ENCODE results near the gene MFRP.

Gene MFRP

GRCh38 chr11:119318240-119319135, 28.0 kb downstream of the MFRP start:
- DNase-seq (ENCODE audit: low spot score), result no peak

GRCh38 chr11:119317592-119318239, 28.8 kb downstream of the MFRP start:
- DNase-seq (ENCODE audit: low spot score), result no peak

GRCh38 chr11:119316729-119317591, 29.5 kb downstream of the MFRP start, which contains the start of gene MCAM:
TSS of gene MCAM (minus strand) at chr11:119317130. CDS start at chr11:119317101, 29 bp downstream.
- DNase-seq (ENCODE audit: low spot score), result no peak

- peak; percentile 90 for DNase-seq (ENCODE audit: low spot score)
Observed at GRCh38 chr11:119316016-119316728, 30.3 kb downstream of the MFRP start.

- DNase-seq (ENCODE audit: low spot score), result peak; percentile 75
Observed at GRCh38 chr11:119315131-119316015, 31.1 kb downstream of the MFRP start.

- no peak for DNase-seq (ENCODE audit: low spot score)
Observed at GRCh38 chr11:119314726-119315125, 31.8 kb downstream of the MFRP start.

- no peak for DNase-seq (ENCODE audit: low spot score)
Observed at GRCh38 chr11:119310682-119311052, 35.8 kb downstream of the MFRP start.

GRCh38 chr11:119309953-119310681, 36.4 kb downstream of the MFRP start:
- no peak for DNase-seq (ENCODE audit: low spot score)

- no peak for DNase-seq (ENCODE audit: low spot score)
Observed at GRCh38 chr11:119309411-119309810, 37.1 kb downstream of the MFRP start.

- DNase-seq (ENCODE audit: low spot score), result no peak
Observed at GRCh38 chr11:119307974-119308373, 38.5 kb downstream of the MFRP start.

- no peak for DNase-seq (ENCODE audit: low spot score)
Observed at GRCh38 chr11:119307219-119307618, 39.3 kb downstream of the MFRP start.

GRCh38 chr11:119306373-119306890, 40.1 kb downstream of the MFRP start:
- no peak for DNase-seq (ENCODE audit: low spot score)

- DNase-seq (ENCODE audit: low spot score), result no peak
Observed at GRCh38 chr11:119305556-119306372, 40.7 kb downstream of the MFRP start.

GRCh38 chr11:119303227-119303718, 43.2 kb downstream of the MFRP start:
- no peak for DNase-seq (ENCODE audit: low spot score)

GRCh38 chr11:119300198-119300964, 46.1 kb downstream of the MFRP start:
- DNase-seq (ENCODE audit: low spot score), result no peak

GRCh38 chr11:119299416-119299815, 47.1 kb downstream of the MFRP start:
- no peak for DNase-seq (ENCODE audit: low spot score)

GRCh38 chr11:119298726-119299125, 47.8 kb downstream of the MFRP start:
- DNase-seq (ENCODE audit: low spot score), result no peak

GRCh38 chr11:119297938-119298337, 48.6 kb downstream of the MFRP start:
- no peak for DNase-seq (ENCODE audit: low spot score)
